SHP77 treated with DMSO at 0.1 percent for 48 hours (cell line): ENCODE results near the gene DRD2.

Experiments
- DNase-seq: peaks from one replicate; lab custom pipeline; 2025; lab: John Stamatoyannopoulos, UW

DRD2 gene

GRCh38 chr11:113446112-113446511 is 29.1 kb downstream of the DRD2 start:
- no peak for DNase-seq

GRCh38 chr11:113444502-113445123 is 30.6 kb downstream of the DRD2 start:
- DNase-seq, result no peak

GRCh38 chr11:113440816-113441215 is 34.4 kb downstream of the DRD2 start:
- no peak for DNase-seq

GRCh38 chr11:113436672-113437252 is 38.4 kb downstream of the DRD2 start:
- no peak for DNase-seq

GRCh38 chr11:113435190-113435968 is 39.8 kb downstream of the DRD2 start:
- no peak for DNase-seq

- DNase-seq, result no peak
Observed at GRCh38 chr11:113431746-113432145, 43.5 kb downstream of the DRD2 start.

GRCh38 chr11:113426686-113427085 is 48.5 kb downstream of the DRD2 start:
- no peak for DNase-seq

- no peak for DNase-seq
Observed at GRCh38 chr11:113420808-113421207, 54.4 kb downstream of the DRD2 start.

GRCh38 chr11:113419454-113420003 is 55.7 kb downstream of the DRD2 start:
- DNase-seq, result no peak

GRCh38 chr11:113417428-113417827 is 57.8 kb downstream of the DRD2 start:
- DNase-seq, result no peak

GRCh38 chr11:113415343-113415742 is 59.9 kb downstream of the DRD2 start:
- DNase-seq, result no peak

- DNase-seq, result no peak
Observed at GRCh38 chr11:113412675-113413074, 62.5 kb downstream of the DRD2 start.

GRCh38 chr11:113411536-113411935 is 63.7 kb downstream of the DRD2 start:
- DNase-seq, result no peak

- no peak for DNase-seq
Observed at GRCh38 chr11:113410414-113411135, 64.6 kb downstream of the DRD2 start.

GRCh38 chr11:113409526-113409925 is 65.7 kb downstream of the DRD2 start:
- no peak for DNase-seq

- DNase-seq, result no peak
Observed at GRCh38 chr11:113408887-113409286, 66.3 kb downstream of the DRD2 start.

GRCh38 chr11:113408206-113408605 is 67.0 kb downstream of the DRD2 start:
- DNase-seq, result no peak

GRCh38 chr11:113407163-113407562 is 68.0 kb downstream of the DRD2 start:
- no peak for DNase-seq

GRCh38 chr11:113405724-113406478 is 69.3 kb downstream of the DRD2 start:
- no peak for DNase-seq

- DNase-seq, result no peak
Observed at GRCh38 chr11:113404859-113405430, 70.3 kb downstream of the DRD2 start.

- peak; percentile 62 for DNase-seq
Observed at GRCh38 chr11:113401718-113402117, 73.5 kb downstream of the DRD2 start.
